ENCODE measurements around the gene JMJD1C. TPM values are rescaled to one million over a fixed set of nuclear protein-coding genes. Genes with fewer than 3 reads are reported as not detected.
A peak's percentile ranks its signal among the peaks of the same experiment; 100 is the strongest.
"Not testable (repeated sequence)": the region's sequence is repeated elsewhere in the genome, so short reads cannot be mapped to it uniquely, and the experiment has no call there.

Gene JMJD1C
- total RNA-seq, 1 donor from 2014 or later: 143 TPM

GRCh38 chr10:63238501-63238900, 227.3 kb downstream of the JMJD1C start:
- Histone ChIP-seq H3K27me3 (no peaks in the 10 kb centered on the region), H4K20me1 (ENCODE audit: low read depth) (peaks cover 40% of the 10 kb centered on the region), H3K27ac (no peak overlapping the region), H3K9me3 (ENCODE audit: low read depth) (no peaks in the 10 kb centered on the region), H2AFZ (replicated peaks) (no peak overlapping the region), H3K4me2 (no peak overlapping the region), H3K79me2 (ENCODE audit: low read depth) (peaks cover 100% of the 10 kb centered on the region), H3K9ac (no peak overlapping the region), H3F3A (ENCODE audit: low read depth) (no peaks in the 10 kb centered on the region), H3K4me1 (no peaks in the 10 kb centered on the region), H3K4me3 (no peak overlapping the region), H3K36me3 (no peaks in the 10 kb centered on the region)
- Mint-ChIP-seq H3K27me3 (ENCODE audit: insufficient read depth, low read depth) (no peaks in the 10 kb centered on the region), H3K27ac (no peak overlapping the region), H3K4me3 (no peak overlapping the region), H3K9me3 (no peaks in the 10 kb centered on the region), H3K4me1 (no peaks in the 10 kb centered on the region), H3K36me3 (peaks cover 10% of the 10 kb centered on the region)
- TF ChIP-seq EZH2phosphoT487 (IDR thresholded peaks at IDR 0.05) (no peak), EZH2 (IDR thresholded peaks at IDR 0.05) (no peak)
- no peak for DNase-seq (ENCODE audit: low spot score)

GRCh38 chr10:63237396-63237795, 228.4 kb downstream of the JMJD1C start:
- Histone ChIP-seq H3K79me2 (ENCODE audit: low read depth) (peaks cover 100% of the 10 kb centered on the region), H3K4me1 (no peaks in the 10 kb centered on the region), H3K9ac (no peak overlapping the region), H4K20me1 (ENCODE audit: low read depth) (peaks cover 40% of the 10 kb centered on the region), H3K9me3 (ENCODE audit: low read depth) (no peaks in the 10 kb centered on the region), H3K27ac (no peak overlapping the region), H3K27me3 (no peaks in the 10 kb centered on the region), H3K36me3 (no peaks in the 10 kb centered on the region), H3F3A (ENCODE audit: low read depth) (no peaks in the 10 kb centered on the region), H3K4me3 (no peak overlapping the region), H3K4me2 (no peak overlapping the region), H2AFZ (replicated peaks) (no peak overlapping the region)
- Mint-ChIP-seq H3K36me3 (peaks cover 10% of the 10 kb centered on the region), H3K27ac (no peak overlapping the region), H3K4me3 (no peak overlapping the region), H3K9me3 (no peaks in the 10 kb centered on the region), H3K27me3 (ENCODE audit: insufficient read depth, low read depth) (no peaks in the 10 kb centered on the region), H3K4me1 (no peaks in the 10 kb centered on the region)
- no peak for DNase-seq (ENCODE audit: low spot score)
- TF ChIP-seq CTCF (IDR thresholded peaks at IDR 0.05) (no peak), EZH2 (IDR thresholded peaks at IDR 0.05) (no peak), EZH2phosphoT487 (IDR thresholded peaks at IDR 0.05) (no peak)

- Mint-ChIP-seq H3K27me3 (ENCODE audit: insufficient read depth, low read depth) (no peaks in the 10 kb centered on the region), H3K27ac (no peak overlapping the region), H3K4me3 (no peak overlapping the region), H3K9me3 (no peaks in the 10 kb centered on the region), H3K36me3 (peaks cover 10% of the 10 kb centered on the region), H3K4me1 (no peaks in the 10 kb centered on the region)
- Histone ChIP-seq H4K20me1 (ENCODE audit: low read depth) (peaks cover 35% of the 10 kb centered on the region), H3K9me3 (ENCODE audit: low read depth) (no peaks in the 10 kb centered on the region), H3K4me1 (no peaks in the 10 kb centered on the region), H3F3A (ENCODE audit: low read depth) (no peaks in the 10 kb centered on the region), H3K4me3 (no peak overlapping the region), H3K79me2 (ENCODE audit: low read depth) (peaks cover 100% of the 10 kb centered on the region), H3K36me3 (no peaks in the 10 kb centered on the region), H3K27ac (peak overlapping the region; percentile 20), H3K9ac (no peak overlapping the region), H3K27me3 (no peaks in the 10 kb centered on the region), H3K4me2 (no peak overlapping the region), H2AFZ (replicated peaks) (no peak overlapping the region)
- no peak for DNase-seq (ENCODE audit: low spot score)
- TF ChIP-seq EZH2phosphoT487 (IDR thresholded peaks at IDR 0.05) (no peak), EZH2 (IDR thresholded peaks at IDR 0.05) (no peak), CTCF (IDR thresholded peaks at IDR 0.05) (no peak)
Observed at GRCh38 chr10:63236113-63236935, 229.5 kb downstream of the JMJD1C start.

GRCh38 chr10:63235136-63235535, 230.6 kb downstream of the JMJD1C start:
- H3K4me3 Mint-ChIP-seq; H3K9ac ChIP-seq; H3K4me1 Mint-ChIP-seq; H3K27ac Mint-ChIP-seq; H3K9me3 ChIP-seq (ENCODE audit: low read depth); H3K36me3 ChIP-seq; H3K27ac ChIP-seq; H2AFZ ChIP-seq (replicated peaks); H3K4me3 ChIP-seq; H3K9me3 Mint-ChIP-seq; H3K4me1 ChIP-seq; DNase-seq (ENCODE audit: low spot score); H3K27me3 Mint-ChIP-seq (ENCODE audit: insufficient read depth, low read depth); H3F3A ChIP-seq (ENCODE audit: low read depth); H3K27me3 ChIP-seq; H3K4me2 ChIP-seq: not testable (repeated sequence)
- Histone ChIP-seq H4K20me1 (ENCODE audit: low read depth) (peaks cover 39% of the 10 kb centered on the region), H3K79me2 (ENCODE audit: low read depth) (peaks cover 100% of the 10 kb centered on the region)
- H3K36me3 Mint-ChIP-seq: peaks cover 10% of the 10 kb centered on the region
